Omental fat pad (tissue), 4 donors: Measurements from ENCODE around the gene BCDIN3D. TPM values are rescaled to one million over a fixed set of nuclear protein-coding genes. Genes with fewer than 3 reads are reported as not detected.

Experiments
- ATAC-seq: fragments of 150-250 bp; one replicate; pipeline ENCODE4 v1.9.1; 2016; ENCODE audit warnings: mild to moderate bottlenecking, moderate library complexity; ENCODE audit not compliant: low FRiP score
- DNase-seq: peaks from one replicate; pipeline ENCODE4 v3.0.0-alpha.2; 2019; ENCODE audit warnings: low spot score
- CTCF ChIP-seq, 3 donors: fragments of 450-650 bp; IDR thresholded peaks; one replicate each; pipeline ENCODE4 v1.5.1; 2016 to 2017; ENCODE audit warnings: antibody characterized with exemption in 3 of 3, mild to moderate bottlenecking in 3 of 3, moderate library complexity in 2 of 3
- total RNA-seq, 4 donors: library from RNA; depleted of rRNA; stranded (reverse); fragments of >200 nt; gene quantifications; one replicate each; pipeline ENCODE4 v1.1.0, GENCODE V29; 2016

BCDIN3D gene
- total RNA-seq, 4 donors from 2014 or later: 1.9 to 3.5 (median 2.8) TPM

- TF ChIP-seq CTCF (IDR thresholded peaks at IDR 0.05): no peak
- DNase-seq (no peak), ATAC-seq (no peak)
Measured at GRCh38 chr12:49870501-49871262, 27.8 kb upstream of the BCDIN3D start.

GRCh38 chr12:49869816-49870500 is 27.1 kb upstream of the BCDIN3D start:
- TF ChIP-seq CTCF (IDR thresholded peaks at IDR 0.05): no peak
- no peak for DNase-seq
- peak; percentile 1 for ATAC-seq

- ATAC-seq: peak; percentile 91
- DNase-seq: peak; percentile 38
- TF ChIP-seq CTCF (IDR thresholded peaks at IDR 0.05): no peak
Measured at GRCh38 chr12:49868952-49869815, 26.3 kb upstream of the BCDIN3D start.

- no peak for DNase-seq
- no peak for ATAC-seq
- TF ChIP-seq CTCF (IDR thresholded peaks at IDR 0.05): no peak
Measured at GRCh38 chr12:49868449-49868848, 25.5 kb upstream of the BCDIN3D start.

- no peak for ATAC-seq
- no peak for TF ChIP-seq CTCF (IDR thresholded peaks at IDR 0.05)
Measured at GRCh38 chr12:49867570-49868341, 24.9 kb upstream of the BCDIN3D start.

GRCh38 chr12:49866859-49867569 is 24.1 kb upstream of the BCDIN3D start:
- DNase-seq (peak; percentile 77), ATAC-seq (peak; percentile 53)
- peak in 2 of 3 donors; percentile 73 to 94 for TF ChIP-seq CTCF (IDR thresholded peaks at IDR 0.05)

More at GRCh38 chr12:49867570-49868341, 24.9 kb upstream of the BCDIN3D start:
- no peak for DNase-seq
